IMR-90 (cell line): Measurements from ENCODE around the gene RBFOX2. TPM values are rescaled to one million over a fixed set of nuclear protein-coding genes. Genes with fewer than 3 reads are reported as not detected.

ENCODE experiments used
- ATAC-seq: fragments of 200-7000 bp; cut with Tn5 transposase; 2 replicates; pipeline ENCODE4 v1.9.1; 2020; ENCODE audit warnings: low read depth, mild to moderate bottlenecking, moderate library complexity
- BruUV-seq: library from RNA; stranded (reverse); fragments of 400-500 nt; replicated peaks from 2 replicates; lab custom pipeline; 2021; lab: Mats Ljungman, UMichigan
- CTCF ChIA-PET: fragments of 300-600 bp; formaldehyde crosslinking; extraction: SDS; loops from one replicate; lab custom pipeline; 2021; ENCODE audit warnings: antibody characterized with exemption; lab: Yijun Ruan, JAX
- POLR2A ChIA-PET: fragments of 300-600 bp; sonication (Branson Sonifier 250); formaldehyde crosslinking; loops from one replicate; lab custom pipeline; 2022; ENCODE audit warnings: antibody characterized with exemption; ENCODE audit not compliant: unreplicated experiment; lab: Charles Lee
- DNase-seq: peaks from one replicate; pipeline ENCODE4 v3.0.0; 2013
- H2AFZ ChIP-seq: replicated peaks from 2 replicates; pipeline ENCODE3; 2013; ENCODE audit warnings: low read length, mild to moderate bottlenecking; ENCODE audit not compliant: poor library complexity
- H2AK5ac ChIP-seq: 2 replicates; pipeline ENCODE4 v1.6.1; 2013; ENCODE audit warnings: low read depth, low read length, inconsistent platforms
- H2AK9ac ChIP-seq: replicated peaks from 2 replicates; pipeline ENCODE3; 2013; ENCODE audit warnings: mild to moderate bottlenecking, low read depth, low read length, moderate library complexity; ENCODE audit not compliant: poor library complexity
- H2BK120ac ChIP-seq: 2 replicates; pipeline ENCODE4 v1.6.1; 2013; ENCODE audit warnings: low read depth, low read length, inconsistent platforms
- H2BK15ac ChIP-seq: 3 replicates; pipeline ENCODE4 v1.6.1; 2013; ENCODE audit warnings: low read depth, low read length, inconsistent platforms
- H2BK20ac ChIP-seq: 2 replicates; pipeline ENCODE4 v1.6.1; 2013; ENCODE audit warnings: low read depth, mild to moderate bottlenecking, inconsistent platforms, low read length, moderate library complexity
- H2BK5ac ChIP-seq: 2 replicates; pipeline ENCODE4 v1.6.1; 2013; ENCODE audit warnings: mild to moderate bottlenecking, low read depth, low read length, inconsistent platforms; ENCODE audit not compliant: poor library complexity, severe bottlenecking
- H3K14ac ChIP-seq: replicated peaks from 2 replicates; pipeline ENCODE4 v1.6.1; 2013; ENCODE audit warnings: low read depth, low read length, inconsistent platforms
- H3K18ac ChIP-seq: 2 replicates; pipeline ENCODE4 v1.6.1; 2013; ENCODE audit warnings: low read depth, low read length, control low read depth
- H3K23ac ChIP-seq: 2 replicates; pipeline ENCODE4 v1.6.1; 2013; ENCODE audit warnings: low read depth, low read length, inconsistent platforms
- H3K27ac ChIP-seq: 2 replicates; pipeline ENCODE4 v1.5.1; 2013; ENCODE audit warnings: mild to moderate bottlenecking, control low read depth, low read length; ENCODE audit not compliant: insufficient read depth
- H3K27me3 ChIP-seq: 2 replicates; pipeline ENCODE4 v1.6.1; 2013; ENCODE audit warnings: low read length; ENCODE audit not compliant: control insufficient read depth, insufficient read depth
- H3K36me3 ChIP-seq: 2 replicates; pipeline ENCODE4 v1.6.1; 2013; ENCODE audit warnings: low read length, mixed read lengths; ENCODE audit not compliant: control insufficient read depth, insufficient read depth
- H3K4ac ChIP-seq: 2 replicates; pipeline ENCODE4 v1.6.1; 2013; ENCODE audit warnings: low read depth, low read length, inconsistent platforms
- H3K4me1 ChIP-seq: 2 replicates; pipeline ENCODE4 v1.6.1; 2013; ENCODE audit warnings: low read length, mixed read lengths; ENCODE audit not compliant: control insufficient read depth, insufficient read depth
- H3K4me2 ChIP-seq: 2 replicates; pipeline ENCODE4 v1.6.1; 2013; ENCODE audit warnings: low read depth, mild to moderate bottlenecking, control low read depth, low read length, moderate library complexity
- H3K4me3 ChIP-seq: 2 replicates; pipeline ENCODE4 v1.5.1; 2013; ENCODE audit warnings: low read depth, mild to moderate bottlenecking, control low read depth, low read length, moderate library complexity; ENCODE audit not compliant: insufficient read depth
- H3K56ac ChIP-seq: 2 replicates; pipeline ENCODE4 v1.6.1; 2013; ENCODE audit warnings: low read length, inconsistent platforms; ENCODE audit not compliant: insufficient read depth; ENCODE audit errors: extremely low read depth
- H3K79me1 ChIP-seq, 2 experiments: 2 replicates each; pipeline ENCODE4 v1.6.1; 2013; ENCODE audit warnings: low read length in 2 of 2, inconsistent platforms in 1 of 2, low read depth in 1 of 2
- H3K9ac ChIP-seq: 2 replicates; pipeline ENCODE4 v1.6.1; 2013; ENCODE audit warnings: low read depth, low read length, control low read depth
- H3K9me1 ChIP-seq: 2 replicates; pipeline ENCODE4 v1.6.1; 2013; ENCODE audit warnings: low read length, inconsistent platforms; ENCODE audit not compliant: insufficient read depth
- H3K9me3 ChIP-seq: 2 replicates; pipeline ENCODE4 v1.6.1; 2013; ENCODE audit warnings: low read length; ENCODE audit not compliant: control insufficient read depth, insufficient read depth
- H4K20me1 ChIP-seq: 2 replicates; pipeline ENCODE4 v1.6.1; 2013; ENCODE audit warnings: low read length, inconsistent platforms; ENCODE audit not compliant: insufficient read depth
- H4K5ac ChIP-seq: 2 replicates; pipeline ENCODE4 v1.6.1; 2013; ENCODE audit warnings: mild to moderate bottlenecking, low read depth, low read length, control low read depth
- H4K8ac ChIP-seq, 2 experiments: 2 replicates each; pipeline ENCODE4 v1.6.1; 2013; ENCODE audit warnings: low read depth in 2 of 2, low read length in 2 of 2, control low read depth in 1 of 2, inconsistent platforms in 1 of 2
- H4K91ac ChIP-seq: 2 replicates; pipeline ENCODE4 v1.6.1; 2013; ENCODE audit warnings: low read depth, low read length, inconsistent platforms; ENCODE audit not compliant: insufficient read depth
- BHLHE40 ChIP-seq: fragments of 150-350 bp; IDR thresholded peaks from 2 replicates; pipeline ENCODE4 v1.6.1; 2016; ENCODE audit warnings: mild to moderate bottlenecking, low read depth, low read length
- CEBPB ChIP-seq: IDR thresholded peaks from 2 replicates; pipeline ENCODE4 v1.6.1; 2012; ENCODE audit warnings: low read depth, low read length, improper control_type of control experiment
- CHD1 ChIP-seq: IDR thresholded peaks from 2 replicates; pipeline ENCODE4 v1.6.1; 2012; ENCODE audit warnings: low read depth, low read length, improper control_type of control experiment
- FOS ChIP-seq: fragments of 150-350 bp; IDR thresholded peaks from 2 replicates; pipeline ENCODE4 v1.6.1; 2016; ENCODE audit warnings: low read depth, low read length
- MAZ ChIP-seq: IDR thresholded peaks from 2 replicates; pipeline ENCODE4 v1.6.1; 2012; ENCODE audit warnings: low read depth, mild to moderate bottlenecking, low read length, improper control_type of control experiment, moderate library complexity, borderline replicate concordance
- MXI1 ChIP-seq: IDR thresholded peaks from 2 replicates; pipeline ENCODE4 v1.6.1; 2012; ENCODE audit warnings: low read depth, mild to moderate bottlenecking, low read length, moderate library complexity, borderline replicate concordance
- NFE2L2 ChIP-seq: fragments of 150-350 bp; IDR thresholded peaks from 2 replicates; pipeline ENCODE4 v1.6.1; 2016; ENCODE audit warnings: low read depth, mild to moderate bottlenecking, low read length
- POLR2A ChIP-seq: IDR thresholded peaks from 2 replicates; pipeline ENCODE4 v1.6.1; 2012; ENCODE audit warnings: mild to moderate bottlenecking, low read depth, low read length
- RCOR1 ChIP-seq: IDR thresholded peaks from 2 replicates; pipeline ENCODE4 v1.6.1; 2012; ENCODE audit warnings: mild to moderate bottlenecking, low read length, improper control_type of control experiment; ENCODE audit not compliant: insufficient replicate concordance
- RFX5 ChIP-seq: IDR thresholded peaks from 2 replicates; pipeline ENCODE4 v1.8.0; 2012; ENCODE audit warnings: low read depth, mild to moderate bottlenecking, low read length, moderate library complexity
- SMC3 ChIP-seq: fragments of 150-350 bp; IDR thresholded peaks from 2 replicates; pipeline ENCODE4 v1.6.1; 2016; ENCODE audit warnings: low read depth, mild to moderate bottlenecking, antibody characterized with exemption, low read length, moderate library complexity
- WGBS, 2 experiments: methylation state at CpG; one replicate each; pipeline versions ENCODE4 v1.1.5 to v1.1.7; 2013; ENCODE audit warnings: missing lambda C conversion rate in 2 of 2; ENCODE audit not compliant: insufficient read length in 1 of 2; ENCODE audit errors: extremely low coverage in 2 of 2; 5-methylcytosine and 5-hydroxymethylcytosine counted together
- dilution Hi-C: fragments of 300-500 bp; cut with HindIII; formaldehyde crosslinking; loops from one replicate; pipeline ENCODE4 v1.14.3; 2018; ENCODE audit warnings: low sequenced_read_pairs; ENCODE audit not compliant: unreplicated experiment
- in situ Hi-C: fragments of 300-500 bp; cut with MboI; formaldehyde crosslinking; loops from 3 replicates; pipeline ENCODE4 v1.14.3; 2019; ENCODE audit warnings: low sequenced_read_pairs, inconsistent platforms, mixed read lengths
- intact Hi-C: fragments of 100-400 bp; cut with micrococcal nuclease; formaldehyde crosslinking; loops from 2 replicates; pipeline ENCODE4 v1.10.0; 2022
- polyA plus RNA-seq, 3 experiments: library from polyadenylated mRNA; depleted of rRNA; stranded (reverse); fragments of >200 nt; gene quantifications; 2 replicates each; pipeline ENCODE4 v1.2.3, GENCODE V29; 2012; ENCODE audit warnings: low replicate concordance in 1 of 3
- total RNA-seq: library from RNA; depleted of rRNA; stranded (reverse); fragments of >200 nt; gene quantifications from 2 replicates; pipeline ENCODE4 v1.2.3, GENCODE V29; 2012
- TF ChIP-seq, protein P1 (sequence below): fragments of 150-350 bp; IDR thresholded peaks from 2 replicates; pipeline ENCODE4 v1.6.1; 2016; ENCODE audit warnings: low read depth, mild to moderate bottlenecking, low read length, moderate library complexity, borderline replicate concordance
- TF ChIP-seq, protein P2 (sequence below): fragments of 150-350 bp; IDR thresholded peaks from 2 replicates; pipeline ENCODE4 v1.6.1; 2017; ENCODE audit warnings: mild to moderate bottlenecking, antibody characterized with exemption, low read length, low read depth
- TF ChIP-seq, protein P3 (sequence below): conservative IDR thresholded peaks from 2 replicates; pipeline ENCODE4 v1.5.1; 2012; ENCODE audit warnings: mild to moderate bottlenecking, low read depth, low read length, improper control_type of control experiment

RBFOX2 gene
- total and polyA plus RNA-seq, 2 of the 4 experiments (the other 2 are of a cell fraction) = 146 to 178 TPM

DNA sequence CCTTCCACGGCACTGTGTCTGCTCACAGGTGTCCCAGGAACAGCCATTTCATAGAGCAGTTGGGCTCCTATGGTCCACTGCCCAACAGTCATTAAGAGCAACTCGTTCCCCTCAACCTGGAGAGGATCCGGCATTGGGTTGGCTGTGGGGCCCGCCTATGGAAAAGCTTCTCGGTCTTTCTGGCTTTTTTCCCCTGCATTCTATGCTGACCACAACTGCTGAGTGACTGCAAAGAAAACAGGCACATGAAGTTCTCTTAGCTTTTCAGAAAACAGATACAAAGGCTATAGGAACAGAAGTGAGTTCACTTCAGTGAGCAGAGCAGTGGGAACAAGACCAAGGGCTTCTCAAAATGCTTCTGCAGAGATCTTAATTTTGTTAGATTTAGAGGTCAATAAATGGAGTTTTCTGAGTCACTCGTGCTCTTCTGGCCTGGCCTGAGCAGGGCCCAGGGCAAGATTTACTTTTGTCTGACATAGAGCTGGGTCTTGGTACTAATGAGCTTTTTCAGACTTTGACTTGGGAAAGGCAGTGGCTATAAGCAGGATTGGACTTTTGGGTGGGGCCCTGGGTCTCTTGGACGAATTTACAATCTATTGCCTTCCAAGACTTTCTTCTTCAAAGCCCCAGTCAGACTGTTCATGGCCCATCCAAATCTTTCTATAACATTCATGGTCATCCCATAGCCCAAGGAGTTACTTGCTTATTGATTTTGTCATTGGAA is 324.6 kb downstream of the RBFOX2 start:
- CTCF ChIA-PET = no interaction called here
- no peaks in the 10 kb centered on the region for H3K9me3 ChIP-seq
- ATAC-seq (peak; percentile 10; the same call in 1 of the 2 replicates), DNase-seq (peak; percentile 6)
- H3K27ac ChIP-seq = no peak overlapping the region
- H3K9ac ChIP-seq = no peak overlapping the region
- H2BK15ac ChIP-seq = peak overlapping the region; percentile 29; the same call in 2 of the 3 replicates
- peak overlapping the region; percentile 68; the same call in 1 of the 2 replicates for H4K91ac ChIP-seq
- BruUV-seq = no TSS peak
- H3K18ac ChIP-seq = peak overlapping the region; percentile 20
- peak overlapping the region; percentile 55 for H2BK20ac ChIP-seq
- no peaks in the 10 kb centered on the region for H3K27me3 ChIP-seq
- H3K4me2 ChIP-seq = no peak overlapping the region
- H3K36me3 ChIP-seq = no peaks in the 10 kb centered on the region
- POLR2A ChIA-PET = interaction anchor here (0.7 kb wide), 1 partner anchor 13 kb away, joined by 3 read pairs; the partner anchor contains the start of gene APOL5
- peak overlapping the region; percentile 53 for H2AFZ ChIP-seq
- in situ Hi-C loops = no loop called here
- peak overlapping the region; percentile 31 for H3K4ac ChIP-seq
- dilution Hi-C loops = no loop called here
- H3K23ac ChIP-seq = no peak overlapping the region; the same call in 1 of the 2 replicates
- H3K56ac ChIP-seq = no peak overlapping the region
- no peaks in the 10 kb centered on the region; the same call in 1 of the 2 replicates for H4K20me1 ChIP-seq
- no peaks in the 10 kb centered on the region; a peak in 1 of 4 replicates for H3K79me1 ChIP-seq
- WGBS, 2 experiments = 85% methylated on average over 6 of the region's 7 CpGs; no CpG with 5 or more reads in 1 of the 2 experiments
- no peak overlapping the region for H2AK9ac ChIP-seq
- peaks cover 18% of the 10 kb centered on the region for H3K4me1 ChIP-seq
- H2BK5ac ChIP-seq = no peak overlapping the region
- H3K4me3 ChIP-seq = no peak overlapping the region
- peak overlapping the region; percentile 58 for H2BK120ac ChIP-seq
- H2AK5ac ChIP-seq = peak overlapping the region; percentile 74
- peak overlapping the region; percentile 41; the same call in 1 of the 2 replicates for H4K5ac ChIP-seq
- H3K9me1 ChIP-seq = peaks cover 12% of the 10 kb centered on the region; the same call in 1 of the 2 replicates
- intact Hi-C loops = no loop called here
- peak overlapping the region in 1 of 2 experiments; percentile 45; a peak in 2 of 4 replicates for H4K8ac ChIP-seq
- peak overlapping the region; percentile 74 for H3K14ac ChIP-seq
- TF ChIP-seq RCOR1 = no peak
- TF ChIP-seq, protein P1, sequence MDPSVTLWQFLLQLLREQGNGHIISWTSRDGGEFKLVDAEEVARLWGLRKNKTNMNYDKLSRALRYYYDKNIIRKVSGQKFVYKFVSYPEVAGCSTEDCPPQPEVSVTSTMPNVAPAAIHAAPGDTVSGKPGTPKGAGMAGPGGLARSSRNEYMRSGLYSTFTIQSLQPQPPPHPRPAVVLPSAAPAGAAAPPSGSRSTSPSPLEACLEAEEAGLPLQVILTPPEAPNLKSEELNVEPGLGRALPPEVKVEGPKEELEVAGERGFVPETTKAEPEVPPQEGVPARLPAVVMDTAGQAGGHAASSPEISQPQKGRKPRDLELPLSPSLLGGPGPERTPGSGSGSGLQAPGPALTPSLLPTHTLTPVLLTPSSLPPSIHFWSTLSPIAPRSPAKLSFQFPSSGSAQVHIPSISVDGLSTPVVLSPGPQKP = no peak
- TF ChIP-seq BHLHE40 = no peak
- TF ChIP-seq, protein P2, sequence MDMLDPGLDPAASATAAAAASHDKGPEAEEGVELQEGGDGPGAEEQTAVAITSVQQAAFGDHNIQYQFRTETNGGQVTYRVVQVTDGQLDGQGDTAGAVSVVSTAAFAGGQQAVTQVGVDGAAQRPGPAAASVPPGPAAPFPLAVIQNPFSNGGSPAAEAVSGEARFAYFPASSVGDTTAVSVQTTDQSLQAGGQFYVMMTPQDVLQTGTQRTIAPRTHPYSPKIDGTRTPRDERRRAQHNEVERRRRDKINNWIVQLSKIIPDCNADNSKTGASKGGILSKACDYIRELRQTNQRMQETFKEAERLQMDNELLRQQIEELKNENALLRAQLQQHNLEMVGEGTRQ = no peak
- no peak for TF ChIP-seq POLR2A
- no peak for TF ChIP-seq NFE2L2
- no peak for TF ChIP-seq FOS
- TF ChIP-seq, protein P3, sequence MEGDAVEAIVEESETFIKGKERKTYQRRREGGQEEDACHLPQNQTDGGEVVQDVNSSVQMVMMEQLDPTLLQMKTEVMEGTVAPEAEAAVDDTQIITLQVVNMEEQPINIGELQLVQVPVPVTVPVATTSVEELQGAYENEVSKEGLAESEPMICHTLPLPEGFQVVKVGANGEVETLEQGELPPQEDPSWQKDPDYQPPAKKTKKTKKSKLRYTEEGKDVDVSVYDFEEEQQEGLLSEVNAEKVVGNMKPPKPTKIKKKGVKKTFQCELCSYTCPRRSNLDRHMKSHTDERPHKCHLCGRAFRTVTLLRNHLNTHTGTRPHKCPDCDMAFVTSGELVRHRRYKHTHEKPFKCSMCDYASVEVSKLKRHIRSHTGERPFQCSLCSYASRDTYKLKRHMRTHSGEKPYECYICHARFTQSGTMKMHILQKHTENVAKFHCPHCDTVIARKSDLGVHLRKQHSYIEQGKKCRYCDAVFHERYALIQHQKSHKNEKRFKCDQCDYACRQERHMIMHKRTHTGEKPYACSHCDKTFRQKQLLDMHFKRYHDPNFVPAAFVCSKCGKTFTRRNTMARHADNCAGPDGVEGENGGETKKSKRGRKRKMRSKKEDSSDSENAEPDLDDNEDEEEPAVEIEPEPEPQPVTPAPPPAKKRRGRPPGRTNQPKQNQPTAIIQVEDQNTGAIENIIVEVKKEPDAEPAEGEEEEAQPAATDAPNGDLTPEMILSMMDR = no peak
- no peak for TF ChIP-seq MXI1
- no peak for TF ChIP-seq RFX5
- TF ChIP-seq CEBPB = no peak
- no peak for TF ChIP-seq SMC3
- TF ChIP-seq MAZ = no peak
- no peak for TF ChIP-seq CHD1
